Tibial artery (tissue), 4 donors: Measurements from ENCODE around the gene ATAD3A.

ENCODE experiments used
- DNase-seq, 2 donors: peaks; one replicate each; pipeline ENCODE4 v3.0.0-alpha.2; 2019
- H3K27ac ChIP-seq, 2 donors: fragments of 200-600 bp; sonication (generic) in 1 of 2; 1 replicate in 1 of 2; 2 replicates in 1 of 2; pipeline ENCODE4 v1.5.1; 2018 to 2019; ENCODE audit warnings: mild to moderate bottlenecking in 1 of 2
- H3K27me3 ChIP-seq, 2 donors: fragments of 200-600 bp; sonication (generic) in 1 of 2; one replicate each; pipeline versions ENCODE4 v1.5.1 to v1.6.0; 2016 to 2019
- H3K36me3 ChIP-seq, 3 donors: fragments of 200-600 bp; sonication (generic) in 2 of 3; one replicate each; pipeline ENCODE4 v1.5.1; 2016 to 2019; ENCODE audit warnings: mild to moderate bottlenecking in 2 of 3
- H3K4me1 ChIP-seq, 4 donors: fragments of 200-600 bp; sonication (generic) in 2 of 4; 1 replicate in 3 of 4; 2 replicates in 1 of 4; pipeline ENCODE4 v1.5.1; 2016 to 2019
- H3K4me3 ChIP-seq, 2 donors: fragments of 200-600 bp; sonication (generic) in 1 of 2; 1 replicate in 1 of 2; 2 replicates in 1 of 2; pipeline ENCODE4 v1.5.1; 2018 to 2019; ENCODE audit warnings: mild to moderate bottlenecking in 2 of 2
- H3K9me3 ChIP-seq, 3 donors: fragments of 200-600 bp; sonication (generic) in 1 of 3; one replicate each; pipeline ENCODE4 v1.5.1; 2016 to 2019
- CTCF ChIP-seq, 2 experiments: fragments of 200-600 bp in 1 of 2; fragments of 450-650 bp in 1 of 2; IDR thresholded peaks; one replicate each; pipeline ENCODE4 v1.5.1; 2017 to 2019; ENCODE audit warnings: antibody characterized with exemption in 2 of 2, mild to moderate bottlenecking in 1 of 2, moderate library complexity in 1 of 2
- intact Hi-C: fragments of 100-400 bp; cut with DNase I; formaldehyde crosslinking; loops from one replicate; pipeline ENCODE4 v1.15.0; 2023; ENCODE audit warnings: low total_unique reads

ATAD3A gene

GRCh38 chr1:1540818-1541628 is 29.1 kb downstream of the ATAD3A start:
- Histone ChIP-seq H3K27me3 (no peaks in the 10 kb centered on the region), H3K27ac (peak overlapping the region; percentile 59 to 78), H3K9me3 (no peaks in the 10 kb centered on the region), H3K36me3 (peaks cover 0 to 32% (median 21%) of the 10 kb centered on the region in 3 donors), H3K4me1 (peaks cover 0 to 27% (median 14%) of the 10 kb centered on the region in 4 donors), H3K4me3 (peak overlapping the region; percentile 62 to 77)
- intact Hi-C loops: no loop called here
- no peak for DNase-seq
- TF ChIP-seq CTCF (IDR thresholded peaks at IDR 0.05): no peak

- H3K36me3 ChIP-seq: peaks cover 0 to 29% (median 21%) of the 10 kb centered on the region in 3 donors
- H3K9me3 ChIP-seq: no peaks in the 10 kb centered on the region
- no peak overlapping the region for H3K27ac ChIP-seq
- DNase-seq: no peak
- TF ChIP-seq CTCF (IDR thresholded peaks at IDR 0.05): no peak
- no peak overlapping the region for H3K4me3 ChIP-seq
- intact Hi-C loops: no loop called here
- no peaks in the 10 kb centered on the region for H3K27me3 ChIP-seq
- H3K4me1 ChIP-seq: peaks cover 0 to 27% (median 14%) of the 10 kb centered on the region in 4 donors
Measured at GRCh38 chr1:1541956-1542765, 30.2 kb downstream of the ATAD3A start.

GRCh38 chr1:1542766-1543705 is 31.1 kb downstream of the ATAD3A start:
- Histone ChIP-seq H3K4me1 (peaks cover 0 to 27% (median 14%) of the 10 kb centered on the region in 4 donors), H3K4me3 (no peak overlapping the region), H3K36me3 (peaks cover 0 to 35% (median 21%) of the 10 kb centered on the region in 3 donors), H3K9me3 (no peaks in the 10 kb centered on the region), H3K27me3 (no peaks in the 10 kb centered on the region), H3K27ac (no peak overlapping the region)
- TF ChIP-seq CTCF (IDR thresholded peaks at IDR 0.05): no peak
- no peak for DNase-seq
- intact Hi-C loops: no loop called here

- intact Hi-C loops: no loop called here
- Histone ChIP-seq H3K36me3 (peaks cover 0 to 35% (median 21%) of the 10 kb centered on the region in 3 donors), H3K4me1 (peaks cover 0 to 27% (median 14%) of the 10 kb centered on the region in 4 donors), H3K27ac (no peak overlapping the region), H3K4me3 (no peak overlapping the region), H3K27me3 (no peaks in the 10 kb centered on the region), H3K9me3 (no peaks in the 10 kb centered on the region)
- no peak for DNase-seq
- TF ChIP-seq CTCF (IDR thresholded peaks at IDR 0.05): no peak
Measured at GRCh38 chr1:1543706-1544099, 31.7 kb downstream of the ATAD3A start.

GRCh38 chr1:1544544-1544943 is 32.6 kb downstream of the ATAD3A start:
- TF ChIP-seq CTCF (IDR thresholded peaks at IDR 0.05): no peak
- no peak overlapping the region for H3K27ac ChIP-seq
- no peak for DNase-seq
- peaks cover 0 to 19% (median 9%) of the 10 kb centered on the region in 4 donors for H3K4me1 ChIP-seq
- H3K27me3 ChIP-seq: no peaks in the 10 kb centered on the region
- H3K36me3 ChIP-seq: peaks cover 0 to 35% (median 21%) of the 10 kb centered on the region in 3 donors
- no peaks in the 10 kb centered on the region for H3K9me3 ChIP-seq
- H3K4me3 ChIP-seq: no peak overlapping the region
- intact Hi-C loops: no loop called here
